HG03565 (cell line): ENCODE measurements around the gene IGFLR1.

ENCODE experiments used
- ATAC-seq: cut with Tn5 transposase; IDR thresholded peaks from one replicate; pipeline ENCODE4 v1.9.1; 2021; ENCODE audit warnings: mild to moderate bottlenecking, moderate library complexity; ENCODE audit not compliant: unreplicated experiment

Gene IGFLR1

DNA sequence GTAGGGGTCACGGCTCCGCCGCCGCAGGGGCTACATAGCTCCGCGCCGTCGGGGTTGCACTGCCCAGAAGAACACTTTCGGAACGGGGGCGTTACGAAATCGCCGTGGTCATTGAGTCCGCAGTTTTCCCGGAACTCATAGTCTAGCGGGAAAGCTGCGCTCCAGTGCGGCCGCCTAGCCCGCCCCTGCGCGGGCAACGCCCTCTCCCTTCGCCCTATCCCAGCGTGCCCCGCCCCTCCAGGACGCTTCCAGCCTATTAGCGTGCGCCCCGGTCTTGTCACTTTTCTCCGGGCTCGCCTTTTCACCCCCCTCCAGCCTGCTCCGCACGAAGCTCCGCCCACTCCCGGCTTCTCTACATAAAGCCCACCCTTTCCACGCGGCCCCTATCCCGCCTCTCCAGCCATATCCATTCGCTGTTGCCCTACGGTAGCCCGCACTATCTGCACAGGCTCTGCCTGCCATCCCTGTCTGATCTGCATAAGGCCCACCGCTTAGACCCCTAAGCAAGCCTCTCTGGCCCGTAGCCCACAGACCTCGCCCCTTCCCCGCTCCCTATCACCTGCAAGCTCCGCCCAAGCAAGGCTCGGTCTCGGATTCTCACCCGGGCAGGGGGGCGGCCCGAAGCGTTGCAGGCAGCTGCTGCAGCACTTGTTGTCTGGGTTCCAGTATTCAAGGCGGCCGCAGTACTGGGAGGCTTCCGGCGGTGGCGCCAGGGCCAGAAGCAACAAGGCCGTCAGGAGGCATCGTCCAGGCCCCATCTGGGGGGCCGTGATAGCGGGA lies 1.6 kb downstream of the IGFLR1 start:
- ATAC-seq = peak; percentile 33

DNA sequence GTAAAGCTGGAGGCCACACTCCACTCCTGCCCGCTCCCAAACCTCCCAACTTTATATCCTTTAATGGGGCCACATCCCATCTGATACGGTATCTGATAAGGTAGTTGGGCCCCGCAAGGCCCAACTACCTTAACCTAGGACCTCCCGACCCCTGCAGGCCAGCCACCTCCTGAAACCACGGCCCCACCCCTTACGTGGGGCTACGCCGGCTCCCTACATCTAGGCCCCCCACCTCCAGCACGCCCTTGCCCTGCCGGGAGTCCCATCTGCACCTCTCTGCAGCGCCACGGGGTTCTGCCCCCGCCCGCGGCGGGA lies 2.2 kb downstream of the IGFLR1 start:
- ATAC-seq = no peak

- ATAC-seq = no peak
Observed at GRCh38 chr19:35739275-35740107, 2.8 kb downstream of the IGFLR1 start.

DNA sequence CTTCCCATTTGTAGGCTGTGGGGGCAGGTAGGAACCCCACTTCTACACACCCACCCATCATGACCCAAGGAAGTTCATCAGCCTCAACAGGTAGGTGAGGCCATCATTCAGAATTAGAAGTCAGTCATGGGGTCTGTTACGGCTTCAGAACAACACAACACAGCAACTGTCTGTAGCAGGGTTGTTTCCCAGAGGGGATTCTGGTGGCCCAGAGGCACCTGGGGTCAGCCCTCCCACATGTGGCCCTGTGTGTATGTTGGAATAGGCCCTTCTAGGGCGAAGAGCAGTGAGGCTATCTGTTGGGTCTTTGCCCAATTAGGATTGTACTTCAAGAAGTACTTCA lies 3.4 kb downstream of the IGFLR1 start:
- no peak for ATAC-seq

DNA sequence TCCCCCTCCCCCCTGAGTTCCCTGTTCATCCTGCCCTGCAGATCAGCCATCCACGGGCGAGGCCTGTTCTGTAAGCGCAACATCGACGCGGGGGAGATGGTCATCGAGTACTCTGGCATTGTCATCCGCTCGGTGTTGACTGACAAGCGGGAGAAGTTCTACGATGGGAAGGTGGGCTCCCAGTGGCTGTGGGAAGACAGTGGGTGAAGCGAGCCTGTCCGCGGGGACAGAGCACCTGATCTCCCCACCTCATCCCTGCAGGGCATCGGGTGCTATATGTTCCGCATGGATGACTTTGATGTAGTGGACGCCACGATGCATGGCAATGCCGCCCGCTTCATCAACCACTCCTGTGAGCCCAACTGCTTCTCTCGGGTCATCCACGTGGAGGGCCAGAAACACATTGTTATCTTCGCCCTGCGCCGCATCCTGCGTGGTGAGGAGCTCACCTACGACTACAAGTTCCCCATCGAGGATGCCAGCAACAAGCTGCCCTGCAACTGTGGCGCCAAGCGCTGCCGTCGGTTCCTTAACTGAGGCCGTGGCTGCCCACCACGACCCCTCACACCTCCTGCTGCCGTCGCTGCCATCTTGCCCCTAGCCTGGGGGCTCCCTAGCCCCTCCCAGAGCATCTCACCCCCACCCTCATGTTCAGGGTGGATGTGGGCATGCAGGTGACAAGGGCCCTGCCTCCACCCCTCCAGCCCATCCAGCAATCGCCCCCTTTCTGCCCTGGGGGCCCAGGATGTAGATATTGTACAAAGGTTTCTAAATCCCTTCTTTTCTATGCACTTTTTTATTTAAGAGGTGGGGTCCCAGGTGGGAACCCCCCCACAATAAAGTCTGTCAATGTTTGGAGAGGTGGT lies 4.0 kb downstream of the IGFLR1 start:
- ATAC-seq = no peak

DNA sequence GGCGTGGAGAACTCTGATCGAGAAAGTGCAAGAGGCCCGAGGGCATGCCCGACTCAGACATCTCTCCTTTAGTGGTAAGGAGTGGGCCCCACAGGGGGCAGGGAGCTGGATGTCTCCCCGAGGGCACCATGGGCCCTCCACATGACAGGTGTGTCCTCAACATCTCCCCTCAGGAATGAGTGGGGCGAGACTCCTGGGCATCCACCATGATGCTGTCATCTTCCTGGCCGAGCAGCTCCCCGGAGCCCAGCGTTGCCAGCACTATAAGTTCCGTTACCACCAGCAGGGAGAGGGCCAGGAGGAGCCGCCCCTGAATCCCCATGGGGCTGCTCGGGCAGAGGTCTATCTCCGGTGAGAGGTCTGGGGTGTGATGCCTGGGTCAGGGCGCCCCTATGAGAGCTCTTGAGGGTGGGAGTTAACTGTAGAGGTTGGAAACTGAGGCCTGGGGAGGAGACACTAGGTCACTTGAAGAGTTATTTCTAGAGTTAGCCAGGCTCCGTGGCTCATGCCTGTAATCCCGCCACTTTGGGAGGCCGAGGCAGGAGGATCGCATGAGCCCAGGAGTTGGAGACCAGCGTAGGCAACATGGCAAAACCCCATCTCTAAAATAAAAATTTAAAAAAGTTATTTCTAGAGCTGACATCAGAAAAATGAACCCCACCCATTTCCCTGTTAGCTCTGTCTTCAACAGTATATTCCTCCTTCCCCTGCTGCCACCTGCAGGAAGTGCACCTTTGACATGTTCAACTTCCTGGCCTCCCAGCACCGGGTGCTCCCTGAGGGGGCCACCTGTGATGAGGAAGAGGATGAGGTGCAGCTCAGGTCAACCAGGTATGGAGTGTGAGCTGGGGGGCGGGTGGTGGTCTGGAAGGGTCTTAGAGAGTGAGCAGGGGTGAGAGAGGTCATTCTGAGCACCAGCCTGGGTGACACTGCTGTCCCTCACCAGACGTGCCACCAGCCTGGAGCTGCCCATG lies 5.1 kb downstream of the IGFLR1 start:
- ATAC-seq = no peak

DNA sequence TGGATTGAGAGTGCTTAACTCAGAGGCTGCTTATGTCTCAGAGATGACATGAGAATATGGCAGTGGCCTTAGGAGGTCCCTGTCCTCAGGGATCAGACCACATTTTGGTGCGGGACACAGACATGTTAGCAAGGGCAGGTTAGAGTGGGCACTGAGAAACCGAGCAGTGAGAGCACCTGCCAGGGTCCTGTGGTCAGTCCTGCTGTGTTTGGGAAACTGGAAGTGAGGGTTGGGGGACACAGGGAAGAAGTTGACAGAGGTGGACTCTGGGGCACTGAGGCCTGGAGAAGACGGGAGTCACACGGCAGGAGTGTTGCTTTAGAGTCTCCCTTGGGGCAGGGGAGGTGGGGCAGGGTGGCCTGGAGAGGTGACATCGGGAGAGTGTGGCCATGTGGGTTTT lies 7.4 kb downstream of the IGFLR1 start:
- ATAC-seq = no peak

- no peak for ATAC-seq
Observed at GRCh38 chr19:35734273-35734672, 8.0 kb downstream of the IGFLR1 start.

GRCh38 chr19:35733180-35734125 lies 8.8 kb downstream of the IGFLR1 start:
- no peak for ATAC-seq

GRCh38 chr19:35732540-35733179 lies 9.6 kb downstream of the IGFLR1 start:
- ATAC-seq = no peak

- no peak for ATAC-seq
Observed at GRCh38 chr19:35731779-35732405, 10.4 kb downstream of the IGFLR1 start.

DNA sequence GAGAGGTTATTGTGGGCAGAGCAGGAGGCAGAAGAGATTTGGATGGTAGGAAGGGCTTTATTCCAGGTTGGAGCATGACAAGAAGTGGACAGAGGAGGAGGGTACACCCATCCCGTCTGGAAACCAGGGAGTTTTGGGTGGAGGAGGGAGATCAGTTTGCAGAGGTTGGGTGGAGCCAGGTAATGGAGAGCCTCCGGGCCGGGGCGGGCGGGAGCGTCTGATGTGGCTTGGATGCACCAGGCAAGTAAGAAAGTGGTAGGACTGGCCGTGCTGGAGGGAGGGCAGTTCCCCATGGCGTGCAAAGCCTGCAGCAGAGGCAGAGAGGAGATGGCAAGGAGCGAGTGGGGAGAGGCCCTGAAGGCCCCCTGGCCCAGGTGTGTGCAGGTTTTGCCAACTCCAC lies 10.9 kb downstream of the IGFLR1 start:
- no peak for ATAC-seq

GRCh38 chr19:35730326-35730725 lies 11.9 kb downstream of the IGFLR1 start:
- no peak for ATAC-seq

DNA sequence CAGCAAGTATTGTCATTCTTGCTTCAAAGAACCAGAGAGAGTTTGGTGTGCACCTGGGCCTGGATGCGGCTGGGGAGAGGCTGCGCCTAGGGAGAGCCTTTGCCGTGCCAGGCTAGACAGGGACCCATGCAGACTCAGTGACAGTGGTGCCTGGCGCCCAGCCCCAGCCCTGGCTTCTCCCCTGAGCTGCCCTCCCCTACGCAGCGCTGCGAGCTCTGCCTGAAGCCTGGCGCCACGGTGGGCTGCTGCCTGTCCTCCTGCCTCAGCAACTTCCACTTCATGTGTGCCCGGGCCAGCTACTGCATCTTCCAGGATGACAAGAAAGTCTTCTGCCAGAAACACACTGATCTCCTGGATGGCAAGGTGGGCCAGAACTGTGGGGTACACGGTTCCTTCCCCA lies 12.5 kb downstream of the IGFLR1 start:
- no peak for ATAC-seq

GRCh38 chr19:35729021-35729420 lies 13.2 kb downstream of the IGFLR1 start:
- ATAC-seq = no peak

- ATAC-seq = no peak
Observed at GRCh38 chr19:35727956-35728706, 14.1 kb downstream of the IGFLR1 start.

DNA sequence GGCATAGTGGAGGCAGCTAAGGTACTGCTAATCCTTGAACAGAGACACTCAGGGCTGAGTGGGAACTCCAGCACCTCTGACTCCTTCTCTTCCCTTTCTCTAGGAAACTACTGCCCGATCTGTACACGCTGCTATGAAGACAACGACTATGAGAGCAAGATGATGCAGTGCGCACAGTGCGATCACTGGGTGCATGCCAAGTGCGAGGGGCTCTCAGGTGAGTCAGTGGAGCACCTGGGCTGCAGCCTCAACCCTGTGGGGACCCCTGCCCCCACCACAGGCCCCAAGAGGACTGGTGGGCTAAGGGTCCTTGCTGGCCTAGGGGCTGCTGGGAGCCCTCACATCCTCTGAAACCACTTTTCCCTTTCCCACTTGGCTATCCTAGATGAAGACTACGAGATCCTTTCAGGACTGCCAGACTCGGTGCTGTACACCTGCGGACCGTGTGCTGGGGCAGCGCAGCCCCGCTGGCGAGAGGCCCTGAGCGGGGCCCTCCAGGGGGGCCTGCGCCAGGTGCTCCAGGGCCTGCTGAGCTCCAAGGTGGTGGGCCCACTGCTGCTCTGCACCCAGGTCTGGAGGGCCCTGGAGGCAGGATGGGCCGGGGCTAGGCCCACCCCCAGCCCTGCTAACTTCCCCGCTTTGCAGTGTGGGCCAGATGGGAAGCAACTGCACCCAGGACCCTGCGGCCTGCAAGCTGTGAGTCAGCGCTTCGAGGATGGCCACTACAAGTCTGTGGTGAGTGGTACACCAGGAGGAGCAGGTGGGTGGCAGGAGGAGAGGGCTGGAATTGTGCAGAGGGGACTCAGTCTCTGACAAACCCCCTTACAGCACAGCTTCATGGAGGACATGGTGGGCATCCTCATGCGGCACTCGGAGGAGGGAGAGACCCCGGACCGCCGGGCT lies 14.9 kb downstream of the IGFLR1 start:
- no peak for ATAC-seq
